ENCODE measurements around the gene HRCT1. TPM values are rescaled to one million over a fixed set of nuclear protein-coding genes. Genes with fewer than 3 reads are reported as not detected.

The HRCT1 gene
- total RNA-seq, 1 donor from 2014 or later = not detected

- Mint-ChIP-seq H3K4me1 (no peaks in the 10 kb centered on the region), H3K27me3 (ENCODE audit: low read depth) (peaks cover 9% of the 10 kb centered on the region), H3K36me3 (ENCODE audit: low read depth) (no peaks in the 10 kb centered on the region), H3K4me3 (no peak overlapping the region), H3K27ac (ENCODE audit: unreplicated experiment) (no peak overlapping the region), H3K9me3 (no peaks in the 10 kb centered on the region)
- DNase-seq (ENCODE audit: low read depth, low spot score) = no peak
- no peak for TF ChIP-seq CTCF (conservative IDR thresholded peaks at IDR 0.05)
These were observed 29.9 kb downstream of the HRCT1 start for GRCh38 chr9:35935755-35936509.

GRCh38 chr9:35937227-35937626 is 31.2 kb downstream of the HRCT1 start:
- no peak overlapping the region for H3K27ac Mint-ChIP-seq (ENCODE audit: unreplicated experiment)
- H3K4me3 Mint-ChIP-seq = no peak overlapping the region
- H3K27me3 Mint-ChIP-seq (ENCODE audit: low read depth) = peaks cover 19% of the 10 kb centered on the region
- H3K4me1 Mint-ChIP-seq = no peaks in the 10 kb centered on the region
- DNase-seq (ENCODE audit: low read depth, low spot score) = no peak
- no peak for TF ChIP-seq CTCF (conservative IDR thresholded peaks at IDR 0.05)
- H3K9me3 Mint-ChIP-seq = no peaks in the 10 kb centered on the region
- no peaks in the 10 kb centered on the region for H3K36me3 Mint-ChIP-seq (ENCODE audit: low read depth)

GRCh38 chr9:35938474-35939356 is 32.7 kb downstream of the HRCT1 start:
- DNase-seq (ENCODE audit: low read depth, low spot score) = no peak
- Mint-ChIP-seq H3K9me3 (no peaks in the 10 kb centered on the region), H3K36me3 (ENCODE audit: low read depth) (no peaks in the 10 kb centered on the region), H3K4me1 (no peaks in the 10 kb centered on the region), H3K4me3 (no peak overlapping the region), H3K27ac (ENCODE audit: unreplicated experiment) (no peak overlapping the region), H3K27me3 (ENCODE audit: low read depth) (peaks cover 21% of the 10 kb centered on the region)
- no peak for TF ChIP-seq CTCF (conservative IDR thresholded peaks at IDR 0.05)

GRCh38 chr9:35939679-35940250 is 33.8 kb downstream of the HRCT1 start:
- H3K27ac Mint-ChIP-seq (ENCODE audit: unreplicated experiment) = no peak overlapping the region

More at GRCh38 chr9:35939679-35940250, 33.8 kb downstream of the HRCT1 start:
- Mint-ChIP-seq H3K4me1 (no peaks in the 10 kb centered on the region), H3K9me3 (no peaks in the 10 kb centered on the region), H3K36me3 (ENCODE audit: low read depth) (no peaks in the 10 kb centered on the region), H3K4me3 (no peak overlapping the region), H3K27me3 (ENCODE audit: low read depth) (peaks cover 26% of the 10 kb centered on the region)
- DNase-seq (ENCODE audit: low read depth, low spot score) = no peak
- TF ChIP-seq CTCF (conservative IDR thresholded peaks at IDR 0.05) = no peak

Measured in neural crest cell (in vitro differentiated cells).